Bone marrow (tissue), 2 donors: ENCODE data around the gene RUNX2.

Experiments used
- DNase-seq, 2 donors: peaks; one replicate each; lab custom pipeline; 2025; lab: John Stamatoyannopoulos, UW

RUNX2 gene

GRCh38 chr6:45587229-45588060 is 259.3 kb downstream of the RUNX2 start:
- no peak for DNase-seq

- no peak for DNase-seq
These were observed 261.2 kb downstream of the RUNX2 start for GRCh38 chr6:45589367-45589766.

GRCh38 chr6:45590226-45590625 is 262.1 kb downstream of the RUNX2 start:
- peak in 1 of 2 donors; percentile 54 for DNase-seq

GRCh38 chr6:45590696-45591184 is 262.6 kb downstream of the RUNX2 start:
- DNase-seq: no peak

- no peak for DNase-seq
These were observed 263.2 kb downstream of the RUNX2 start for GRCh38 chr6:45591306-45591705.

- DNase-seq: no peak
These were observed 263.8 kb downstream of the RUNX2 start for GRCh38 chr6:45591890-45592289.

GRCh38 chr6:45592991-45593390 is 264.9 kb downstream of the RUNX2 start:
- DNase-seq: no peak

- DNase-seq: no peak
These were observed 267.1 kb downstream of the RUNX2 start for GRCh38 chr6:45595010-45595851.

- DNase-seq: no peak
These were observed 269.3 kb downstream of the RUNX2 start for GRCh38 chr6:45597424-45597823.

- no peak for DNase-seq
These were observed 270.9 kb downstream of the RUNX2 start for GRCh38 chr6:45599053-45599452.

GRCh38 chr6:45605971-45606370 is 277.8 kb downstream of the RUNX2 start:
- DNase-seq: no peak

- DNase-seq: no peak
These were observed 278.8 kb downstream of the RUNX2 start for GRCh38 chr6:45606831-45607400.

- DNase-seq: no peak
These were observed 279.7 kb downstream of the RUNX2 start for GRCh38 chr6:45607798-45608197.

- no peak for DNase-seq
These were observed 280.3 kb downstream of the RUNX2 start for GRCh38 chr6:45608252-45608913.

GRCh38 chr6:45609141-45609638 is 281.1 kb downstream of the RUNX2 start:
- DNase-seq: no peak

- DNase-seq: no peak
These were observed 282.2 kb downstream of the RUNX2 start for GRCh38 chr6:45610374-45610773.

- peak in 1 of 2 donors; percentile 13 for DNase-seq
These were observed 282.7 kb downstream of the RUNX2 start for GRCh38 chr6:45610832-45611231.

- no peak for DNase-seq
These were observed 283.4 kb downstream of the RUNX2 start for GRCh38 chr6:45611491-45611890.

GRCh38 chr6:45613656-45614055 is 285.5 kb downstream of the RUNX2 start:
- DNase-seq: no peak

GRCh38 chr6:45614488-45615285 is 286.6 kb downstream of the RUNX2 start:
- DNase-seq: no peak

- DNase-seq: no peak
These were observed 288.1 kb downstream of the RUNX2 start for GRCh38 chr6:45616209-45616608.
